Stimulated activated CD4-positive, alpha-beta T cell treated with anti-CD3 and anti-CD28 coated beads, Interleukin-12 subunit alpha, Interleukin-12 subunit beta, amount 100 ng/mL, for 48 hours (primary cell): Measurements from ENCODE around the gene SYNE2.
"Not testable (repeated sequence)": the region's sequence is repeated elsewhere in the genome, so short reads cannot be mapped to it uniquely, and the experiment has no call there.

Experiments
- DNase-seq, 3 donors: peaks; one replicate each; pipeline ENCODE4 v3.0.0-alpha.2; 2020; ENCODE audit warnings: low read depth in 2 of 3, low spot score in 1 of 3

Gene SYNE2, protein sequence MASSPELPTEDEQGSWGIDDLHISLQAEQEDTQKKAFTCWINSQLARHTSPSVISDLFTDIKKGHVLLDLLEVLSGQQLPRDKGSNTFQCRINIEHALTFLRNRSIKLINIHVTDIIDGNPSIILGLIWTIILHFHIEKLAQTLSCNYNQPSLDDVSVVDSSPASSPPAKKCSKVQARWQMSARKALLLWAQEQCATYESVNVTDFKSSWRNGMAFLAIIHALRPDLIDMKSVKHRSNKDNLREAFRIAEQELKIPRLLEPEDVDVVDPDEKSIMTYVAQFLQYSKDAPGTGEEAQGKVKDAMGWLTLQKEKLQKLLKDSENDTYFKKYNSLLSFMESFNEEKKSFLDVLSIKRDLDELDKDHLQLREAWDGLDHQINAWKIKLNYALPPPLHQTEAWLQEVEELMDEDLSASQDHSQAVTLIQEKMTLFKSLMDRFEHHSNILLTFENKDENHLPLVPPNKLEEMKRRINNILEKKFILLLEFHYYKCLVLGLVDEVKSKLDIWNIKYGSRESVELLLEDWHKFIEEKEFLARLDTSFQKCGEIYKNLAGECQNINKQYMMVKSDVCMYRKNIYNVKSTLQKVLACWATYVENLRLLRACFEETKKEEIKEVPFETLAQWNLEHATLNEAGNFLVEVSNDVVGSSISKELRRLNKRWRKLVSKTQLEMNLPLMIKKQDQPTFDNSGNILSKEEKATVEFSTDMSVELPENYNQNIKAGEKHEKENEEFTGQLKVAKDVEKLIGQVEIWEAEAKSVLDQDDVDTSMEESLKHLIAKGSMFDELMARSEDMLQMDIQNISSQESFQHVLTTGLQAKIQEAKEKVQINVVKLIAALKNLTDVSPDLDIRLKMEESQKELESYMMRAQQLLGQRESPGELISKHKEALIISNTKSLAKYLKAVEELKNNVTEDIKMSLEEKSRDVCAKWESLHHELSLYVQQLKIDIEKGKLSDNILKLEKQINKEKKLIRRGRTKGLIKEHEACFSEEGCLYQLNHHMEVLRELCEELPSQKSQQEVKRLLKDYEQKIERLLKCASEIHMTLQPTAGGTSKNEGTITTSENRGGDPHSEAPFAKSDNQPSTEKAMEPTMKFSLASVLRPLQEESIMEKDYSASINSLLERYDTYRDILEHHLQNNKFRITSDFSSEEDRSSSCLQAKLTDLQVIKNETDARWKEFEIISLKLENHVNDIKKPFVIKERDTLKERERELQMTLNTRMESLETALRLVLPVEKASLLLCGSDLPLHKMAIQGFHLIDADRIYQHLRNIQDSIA (N-terminal part only)

DNA sequence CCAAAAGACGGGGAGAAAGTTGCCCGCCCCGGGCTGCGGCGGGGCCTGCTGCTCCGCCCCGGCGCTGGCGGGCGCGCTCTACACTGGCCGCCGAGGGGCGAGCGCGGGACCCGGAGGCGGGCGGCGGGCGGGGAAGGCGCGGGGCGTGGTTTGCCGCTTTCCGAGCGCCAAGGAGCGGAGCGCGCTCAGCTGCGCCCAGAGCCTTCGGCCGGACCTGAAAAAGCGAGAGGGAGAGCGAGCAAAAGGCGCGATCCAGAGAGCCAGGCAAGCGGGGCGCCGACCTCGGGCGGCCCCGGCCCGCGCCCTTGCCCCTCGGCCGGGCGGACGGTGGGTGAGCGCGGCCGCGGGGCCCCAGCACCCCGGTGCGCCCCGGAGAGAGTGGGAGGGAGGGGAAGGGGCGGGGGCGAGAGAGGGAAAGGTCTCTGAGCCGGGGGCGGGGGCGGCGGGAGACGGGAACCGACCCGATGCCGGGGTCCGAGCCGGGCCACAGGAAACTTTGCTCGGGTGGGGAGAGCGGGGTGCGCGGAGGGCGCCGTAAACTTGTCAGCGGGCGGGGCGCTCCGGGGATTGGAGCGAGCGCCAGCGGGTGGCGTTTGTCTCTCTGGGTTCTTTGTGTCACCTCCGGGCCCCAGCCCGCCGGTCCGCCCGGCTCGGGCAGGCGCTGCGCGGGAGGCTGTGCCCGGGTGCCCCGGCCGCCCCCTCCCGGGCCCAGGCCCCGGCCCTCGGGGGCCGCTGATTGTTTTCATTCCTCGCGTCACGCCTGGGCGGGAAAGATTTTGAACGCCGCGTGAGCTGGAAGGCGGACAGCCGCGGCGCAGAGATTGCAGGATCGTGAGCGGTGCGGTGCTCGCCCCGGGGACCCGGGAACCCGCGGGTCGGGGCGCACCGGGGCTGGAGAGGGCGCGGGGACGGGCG, at the start of gene SYNE2:
Gene SYNE2, plus strand, starts transcription at position 188 of the 915 bp plus-strand sequence. CDS start 56,145 bp downstream, outside the sequence.
- peak; percentile 61 to 80 (median 69) for DNase-seq

- DNase-seq: not testable (repeated sequence)
These were observed 49.5 kb upstream of the SYNE2 start for GRCh38 chr14:63803221-63803791.

DNA sequence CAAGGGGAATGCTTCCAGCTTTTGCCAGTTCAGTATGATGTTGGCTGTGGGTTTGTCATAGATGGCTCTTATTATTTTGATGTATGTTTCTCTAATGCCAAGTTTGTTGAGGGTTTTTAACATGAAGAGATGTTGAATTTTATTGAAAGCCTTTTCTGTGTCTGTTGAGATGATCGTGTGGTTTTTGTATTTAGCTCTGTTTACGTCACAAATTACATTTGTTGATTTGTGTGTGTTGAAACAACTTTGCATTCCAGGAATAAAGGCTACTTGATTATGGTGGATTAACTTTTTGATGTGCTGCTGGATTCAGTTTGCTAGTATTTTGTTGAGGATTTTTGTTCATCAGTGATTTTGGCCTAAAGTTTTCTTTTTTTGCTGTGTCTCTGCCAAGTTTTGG, 46.7 kb upstream of the SYNE2 start:
- not testable (repeated sequence) for DNase-seq

- DNase-seq: not testable (repeated sequence)
These were observed 41.1 kb upstream of the SYNE2 start for GRCh38 chr14:63811692-63812091.

GRCh38 chr14:63833728-63834127, 19.1 kb upstream of the SYNE2 start:
- DNase-seq: no peak

- peak in 2 of 3 donors; percentile 27 to 29 for DNase-seq
These were observed 11.8 kb upstream of the SYNE2 start for GRCh38 chr14:63840981-63841380.

DNA sequence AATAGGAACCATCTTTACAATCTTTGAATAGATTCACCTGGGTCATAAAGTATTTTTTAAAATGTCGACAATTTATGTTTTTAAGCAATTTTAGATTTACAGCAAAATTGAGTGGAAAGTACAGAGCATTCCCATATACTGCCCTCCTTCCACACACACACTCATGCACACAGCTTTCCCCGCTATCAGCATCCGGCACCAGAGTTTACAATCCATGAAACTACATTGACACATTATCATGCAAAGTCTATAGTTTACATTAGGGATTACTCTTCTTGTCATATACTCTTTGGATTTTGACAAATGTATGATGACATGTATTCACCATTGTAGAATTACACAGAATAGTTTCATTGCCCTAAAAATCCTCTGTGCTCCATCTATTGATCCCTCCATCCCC, 9.0 kb upstream of the SYNE2 start:
- DNase-seq: no peak

DNA sequence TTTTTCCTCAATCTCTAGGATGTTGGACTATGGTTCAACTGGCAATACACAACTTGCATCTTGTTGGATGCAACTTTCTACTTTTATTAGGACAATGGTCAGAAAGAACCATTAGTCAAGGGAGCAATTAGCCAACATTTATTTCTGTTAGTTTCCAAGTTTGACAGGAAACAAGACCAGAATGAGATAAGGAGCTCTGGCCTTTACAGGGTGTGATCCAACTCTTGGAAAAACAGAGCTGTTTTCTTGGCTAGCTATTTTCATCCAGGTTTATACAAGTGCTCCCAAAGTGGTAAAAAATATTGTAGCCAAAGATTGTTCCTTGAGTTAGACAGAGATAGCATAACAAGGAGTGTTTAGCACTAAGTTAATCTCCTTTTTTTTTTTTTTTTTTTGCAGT, 3.9 kb upstream of the SYNE2 start:
- no peak for DNase-seq

DNA sequence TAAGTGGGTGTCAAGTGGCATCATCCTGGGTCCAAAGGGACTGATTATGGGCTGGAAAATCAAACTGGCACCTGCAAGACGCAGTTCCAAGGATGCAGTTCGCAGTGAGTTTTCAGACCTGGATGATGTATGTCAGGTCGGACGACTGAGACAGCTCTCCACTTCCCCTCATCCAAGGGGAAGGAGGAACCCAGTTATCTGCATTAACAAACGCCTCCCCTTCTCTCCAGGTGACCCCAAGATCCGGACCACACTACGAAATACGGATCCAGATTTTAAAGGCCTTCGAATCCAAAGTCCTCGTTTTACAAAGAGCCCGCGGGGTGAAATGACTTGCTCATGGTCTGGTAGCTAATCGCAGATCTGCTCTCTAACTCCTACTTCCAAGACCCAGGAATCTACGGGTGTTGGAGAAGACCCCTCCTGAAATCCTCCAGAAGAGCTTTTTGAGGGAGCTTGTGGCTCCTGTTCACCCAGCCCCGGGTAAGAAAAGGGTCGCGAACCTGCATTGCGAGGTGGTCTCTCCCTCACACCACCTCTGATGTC, 460 bp upstream of the SYNE2 start:
- no peak for DNase-seq

GRCh38 chr14:63853831-63854293, 1.1 kb downstream of the SYNE2 start:
- DNase-seq: peak in 2 of 3 donors; percentile 26 to 27

DNA sequence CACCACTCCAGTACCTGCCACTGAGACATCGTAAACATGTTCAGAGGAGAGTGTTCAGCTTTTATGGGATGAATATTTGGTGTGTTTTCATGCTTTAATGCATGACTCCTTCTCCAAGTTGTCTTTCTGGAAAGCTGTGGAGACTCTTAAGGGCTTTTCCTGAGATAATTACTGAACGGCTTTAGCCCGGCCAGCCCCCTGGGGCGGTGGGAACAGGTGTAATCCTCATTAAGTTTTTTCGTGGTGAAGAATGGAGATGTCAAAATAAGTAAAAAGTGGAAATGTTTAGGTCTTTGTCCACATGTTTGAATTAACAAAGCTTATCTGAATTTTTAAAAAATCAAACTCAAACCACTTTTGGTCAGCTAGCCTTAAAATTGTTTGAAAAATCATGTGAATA, 1.5 kb downstream of the SYNE2 start:
- no peak for DNase-seq

GRCh38 chr14:63855281-63855680, 2.5 kb downstream of the SYNE2 start:
- DNase-seq: no peak

GRCh38 chr14:63857466-63858030, 4.7 kb downstream of the SYNE2 start:
- peak in 1 of 3 donors; percentile 24 for DNase-seq

DNA sequence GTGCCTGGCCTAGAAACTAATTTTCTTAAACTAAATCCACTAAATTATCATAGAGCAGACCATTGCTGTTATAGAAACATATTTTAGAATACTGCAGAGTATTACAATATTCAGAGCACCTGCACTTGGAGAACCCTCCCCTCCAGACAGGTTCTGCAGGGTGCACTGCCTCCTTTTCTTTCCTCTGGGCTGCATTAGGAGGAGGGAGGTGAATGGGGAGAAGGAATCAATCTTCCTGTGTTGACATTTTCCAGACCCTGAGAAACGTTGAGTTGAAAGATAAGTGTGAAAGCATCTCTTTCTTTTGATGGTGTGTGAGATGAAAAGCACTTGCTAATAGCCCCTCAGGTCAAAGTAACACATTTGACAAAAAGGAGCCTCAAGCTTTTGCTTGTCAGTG, 7.3 kb downstream of the SYNE2 start:
- no peak for DNase-seq

DNA sequence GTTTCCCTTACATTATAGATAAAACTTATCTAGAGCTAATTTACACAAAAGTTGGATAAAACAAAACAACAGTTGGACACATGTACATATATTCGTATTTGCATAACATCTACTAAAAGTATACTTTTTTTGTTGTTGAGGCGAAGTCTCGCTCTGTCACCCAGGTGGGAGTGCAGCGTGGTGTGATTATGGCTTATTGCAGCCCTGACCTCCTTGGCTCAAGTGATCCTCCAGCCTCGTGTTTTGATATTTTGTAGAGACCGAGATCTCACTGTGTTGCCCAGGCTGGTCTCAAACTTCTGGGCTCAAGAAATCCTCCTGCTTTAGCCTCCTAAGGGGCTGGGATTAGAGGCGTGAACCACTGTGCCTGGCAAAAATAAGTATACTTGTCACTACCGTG, 9.4 kb downstream of the SYNE2 start:
- DNase-seq: no peak

- no peak for DNase-seq
These were observed 10.2 kb downstream of the SYNE2 start for GRCh38 chr14:63863004-63863403.

DNA sequence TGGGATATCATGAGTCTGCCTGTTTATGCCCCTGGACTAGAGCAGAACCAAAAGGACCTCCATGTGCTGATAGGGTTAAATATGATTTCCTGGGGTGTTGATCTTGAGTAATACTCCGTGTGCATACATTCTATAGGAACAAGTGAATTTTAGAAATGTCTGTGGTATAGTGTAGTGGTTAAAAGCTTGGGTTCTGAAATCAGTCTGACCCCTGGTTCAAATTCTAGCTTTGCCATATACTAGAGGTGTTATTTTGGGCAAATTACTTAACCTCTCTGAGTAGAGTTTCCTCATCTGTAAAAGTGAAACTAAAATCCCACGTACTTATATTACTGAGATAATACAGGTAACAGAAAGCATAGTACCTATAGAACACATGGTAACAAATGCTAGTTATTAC, 12.0 kb downstream of the SYNE2 start:
- not testable (repeated sequence) for DNase-seq

DNA sequence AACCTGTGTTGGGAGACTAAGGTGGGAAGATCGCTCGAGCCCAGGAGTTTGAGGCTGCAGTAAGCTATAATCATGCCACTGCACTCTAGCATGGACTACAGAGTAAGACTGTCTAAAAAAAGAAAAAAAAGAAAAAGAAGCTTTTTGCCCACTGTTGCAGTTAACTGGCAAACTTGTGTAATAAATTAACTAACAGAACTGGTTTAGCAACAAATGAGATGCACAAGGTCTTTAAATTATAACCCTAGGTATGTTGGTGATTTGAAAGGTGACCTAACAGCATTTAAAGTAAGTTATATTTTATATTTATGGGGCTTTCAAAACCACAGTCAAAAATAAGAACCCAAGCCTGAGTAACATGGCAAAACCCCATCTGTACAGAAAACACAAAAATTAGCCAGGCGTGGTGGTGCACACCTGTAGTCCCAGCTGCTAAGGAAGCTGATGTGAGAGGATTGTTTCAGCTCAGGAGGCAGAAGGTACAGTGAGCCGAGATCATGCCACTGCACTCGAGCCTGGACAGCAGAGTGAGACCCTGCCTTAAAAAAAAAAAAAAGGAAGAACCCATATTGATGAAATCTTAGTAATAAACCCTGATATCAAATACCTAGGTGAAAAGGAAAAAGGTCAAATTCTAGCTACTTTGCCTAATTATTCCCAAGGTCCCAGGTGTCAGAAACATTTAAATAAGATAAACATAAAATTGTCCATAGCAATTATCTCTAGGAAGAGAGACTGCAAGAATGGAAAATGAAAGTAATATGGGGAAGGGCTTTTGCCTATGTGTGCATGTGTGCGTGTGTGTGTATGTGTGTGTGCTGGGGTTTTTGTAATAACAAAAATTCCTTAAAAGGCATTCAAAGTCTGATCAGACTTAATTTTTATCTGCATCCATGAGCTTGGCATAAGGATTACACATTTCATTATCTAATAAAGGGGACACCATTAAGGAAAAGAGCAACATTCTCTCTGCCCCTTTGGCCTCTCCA, 15.4 kb downstream of the SYNE2 start:
- DNase-seq: no peak
